GM19239 (cell line): Measurements from ENCODE around the gene LIFR.
"Not testable (repeated sequence)": the region's sequence is repeated elsewhere in the genome, so short reads cannot be mapped to it uniquely, and the experiment has no call there.

Source experiments
- DNase-seq: peaks from one replicate; pipeline ENCODE4 v3.0.0; 2011; ENCODE audit warnings: low spot score; ENCODE audit not compliant: insufficient read length
- FAIRE-seq: peaks from 2 replicates; lab custom pipeline; 2011; peaks lifted over from hg19 to GRCh38; lab: Jason Lieb, UNC

LIFR gene

DNA sequence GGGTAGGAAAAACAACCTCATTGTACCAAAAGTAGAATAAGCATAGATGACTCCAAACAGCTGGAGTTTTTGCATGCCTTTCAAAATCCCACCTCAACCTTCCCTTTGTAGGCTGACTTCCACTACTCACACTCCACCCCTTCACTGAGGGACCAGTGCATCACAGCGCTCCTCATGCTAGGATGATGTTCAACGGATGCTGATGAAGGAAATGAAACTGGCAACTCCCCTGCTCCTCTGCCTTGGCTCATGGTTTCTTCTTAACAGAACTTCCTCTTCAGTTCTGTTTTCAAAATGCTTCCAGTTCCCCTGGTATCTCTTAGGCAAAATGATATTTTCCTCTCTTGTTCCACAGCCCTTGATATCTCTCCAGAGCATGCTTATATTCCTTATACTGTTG is 29.0 kb downstream of the LIFR start:
- DNase-seq, result no peak

GRCh38 chr5:38524022-38524421 is 32.4 kb downstream of the LIFR start:
- no peak for DNase-seq
- FAIRE-seq, result no peak

More for the DNA sequence above, 29.0 kb downstream of the LIFR start:
- no peak for FAIRE-seq

- DNase-seq, result no peak
- no peak for FAIRE-seq
These were observed 37.0 kb downstream of the LIFR start for GRCh38 chr5:38519476-38519875.

- FAIRE-seq (no peak), DNase-seq (no peak)
These were observed 38.1 kb downstream of the LIFR start for GRCh38 chr5:38518341-38518740.

GRCh38 chr5:38516649-38517048 is 39.8 kb downstream of the LIFR start:
- not testable (repeated sequence) for DNase-seq

DNA sequence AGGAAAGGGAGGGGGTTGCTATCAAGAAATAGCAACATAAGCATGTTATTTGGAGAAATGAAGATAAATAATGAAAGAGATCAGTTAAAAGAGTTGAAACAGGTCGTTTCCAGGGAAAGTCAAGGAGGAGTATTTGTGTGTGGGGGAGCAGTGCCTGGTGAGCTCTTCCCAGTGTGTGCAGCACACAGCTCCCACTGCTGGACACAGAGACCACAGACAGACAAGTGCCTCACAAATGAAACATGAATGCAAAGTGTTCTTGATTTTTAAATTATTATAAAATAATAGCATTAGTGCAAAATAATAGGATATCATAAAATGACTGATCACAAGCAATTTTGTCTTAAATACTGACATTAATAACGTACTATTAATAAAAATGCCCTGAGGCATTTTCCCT is 40.8 kb downstream of the LIFR start:
- FAIRE-seq (no peak), DNase-seq (no peak)

More at GRCh38 chr5:38516649-38517048, 39.8 kb downstream of the LIFR start:
- not testable (repeated sequence) for FAIRE-seq

- DNase-seq (no peak), FAIRE-seq (no peak)
These were observed 41.4 kb downstream of the LIFR start for GRCh38 chr5:38515092-38515491.

- DNase-seq, result no peak
- FAIRE-seq, result no peak
These were observed 47.3 kb downstream of the LIFR start for GRCh38 chr5:38509185-38509584.

GRCh38 chr5:38506302-38506701 is 50.1 kb downstream of the LIFR start:
- FAIRE-seq (no peak), DNase-seq (no peak)

DNA sequence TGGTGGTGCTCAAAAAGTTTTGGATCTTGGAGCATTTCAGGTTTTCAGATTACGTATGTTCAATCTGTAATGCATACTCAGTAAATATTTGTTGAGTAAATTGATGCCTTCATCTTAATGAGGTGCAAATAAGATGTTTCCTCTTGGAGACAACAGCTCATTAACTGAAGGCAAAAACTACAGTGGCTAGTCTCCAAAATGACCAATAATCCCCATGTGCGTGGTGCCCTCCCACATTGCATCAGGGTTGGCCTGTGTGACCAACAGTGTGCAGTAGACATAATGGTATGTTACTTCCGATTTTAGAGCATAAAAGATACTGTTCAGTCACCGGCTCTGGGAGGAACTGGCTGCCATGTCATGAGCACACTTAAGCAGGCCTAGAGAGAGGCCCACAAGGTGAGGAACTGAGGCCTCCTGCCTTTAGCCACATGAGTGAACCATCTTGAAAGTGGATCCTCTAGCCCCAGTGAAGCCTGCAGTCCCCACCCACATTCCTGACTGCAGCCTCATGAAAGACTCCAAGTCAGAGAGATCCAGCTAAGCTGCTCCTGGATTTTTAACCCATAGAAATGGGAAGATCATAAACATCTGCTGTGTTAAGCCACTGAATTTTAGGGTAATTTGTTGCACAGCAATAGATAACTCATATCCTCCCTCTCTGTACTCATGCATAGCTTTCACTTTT is 55.7 kb downstream of the LIFR start:
- DNase-seq, result no peak
- no peak for FAIRE-seq

DNA sequence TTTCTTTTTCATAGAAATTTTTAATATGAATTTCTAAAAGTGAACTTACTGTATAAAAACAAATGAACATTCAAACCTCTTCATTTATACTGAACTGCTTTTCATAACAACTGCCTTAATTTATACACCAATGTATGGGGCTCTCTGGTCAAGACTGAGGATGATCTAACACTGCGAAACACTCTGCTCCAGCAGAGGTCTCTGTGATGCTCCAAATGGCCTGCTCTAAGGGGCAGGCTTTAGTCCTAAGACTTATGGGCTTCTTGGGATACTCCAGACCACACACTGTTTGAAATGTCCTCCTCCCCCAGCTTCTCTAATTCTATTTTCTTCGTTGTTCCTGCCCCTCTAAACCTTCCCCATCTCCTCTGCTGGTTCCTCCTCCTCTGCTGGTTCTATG is 58.5 kb downstream of the LIFR start:
- DNase-seq (no peak), FAIRE-seq (no peak)

GRCh38 chr5:38494763-38495162 is 61.7 kb downstream of the LIFR start:
- DNase-seq, result no peak
- FAIRE-seq, result no peak

DNA sequence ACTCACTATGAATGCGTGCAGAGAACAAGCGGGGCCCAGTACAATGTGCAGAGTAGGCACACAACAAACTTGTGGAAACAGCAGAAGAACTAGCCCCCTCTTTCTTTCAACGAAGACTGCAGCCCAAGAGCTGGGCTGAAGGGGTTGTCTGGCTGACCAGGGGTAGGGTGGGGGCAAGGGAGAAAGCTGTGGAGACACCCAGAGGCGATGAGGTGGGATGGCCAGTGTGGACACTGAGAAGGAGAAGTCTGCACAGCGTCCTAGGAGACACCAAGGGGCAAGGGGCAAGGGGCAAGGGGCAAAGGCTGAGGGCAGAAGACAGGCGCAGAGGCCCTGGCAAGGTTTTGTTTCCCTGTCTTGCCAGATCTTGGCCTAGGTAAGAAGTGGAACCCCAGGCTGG is 62.3 kb downstream of the LIFR start:
- no peak for FAIRE-seq
- no peak for DNase-seq

DNA sequence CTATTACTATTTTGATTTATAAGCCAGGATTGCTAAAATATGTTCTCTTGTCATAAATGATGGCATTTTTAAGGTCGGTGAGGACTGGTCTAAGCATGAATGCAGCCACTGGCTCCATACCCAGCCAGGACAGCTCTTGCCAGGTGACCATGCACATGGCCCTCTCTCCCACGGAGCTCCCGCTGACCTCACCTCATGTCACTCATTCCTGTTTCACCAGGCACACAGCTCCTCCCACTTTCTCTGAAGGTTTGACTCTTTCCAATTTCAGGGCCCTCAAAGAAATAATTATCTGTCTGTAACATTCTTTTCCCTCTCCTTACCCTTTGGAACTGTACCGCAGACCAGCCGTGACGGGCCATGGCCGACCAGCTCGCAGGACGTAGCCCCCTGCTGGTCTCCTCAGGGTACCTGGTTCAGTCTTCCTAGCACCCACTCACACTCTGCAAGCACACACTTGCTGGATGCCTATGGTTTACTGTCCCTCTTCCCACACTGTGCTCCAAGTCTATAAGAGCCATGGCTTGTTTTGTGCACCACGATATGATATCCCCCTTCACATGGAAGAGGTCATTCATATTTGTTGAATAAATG is 72.5 kb downstream of the LIFR start:
- no peak for DNase-seq
- FAIRE-seq, result no peak

- DNase-seq, result no peak
- FAIRE-seq, result no peak
These were observed 77.0 kb downstream of the LIFR start for GRCh38 chr5:38479315-38479904.

- FAIRE-seq (no peak), DNase-seq (no peak)
These were observed 77.6 kb downstream of the LIFR start for GRCh38 chr5:38478878-38479277.

- no peak for FAIRE-seq
- no peak for DNase-seq
These were observed 78.3 kb downstream of the LIFR start for GRCh38 chr5:38478166-38478565.

DNA sequence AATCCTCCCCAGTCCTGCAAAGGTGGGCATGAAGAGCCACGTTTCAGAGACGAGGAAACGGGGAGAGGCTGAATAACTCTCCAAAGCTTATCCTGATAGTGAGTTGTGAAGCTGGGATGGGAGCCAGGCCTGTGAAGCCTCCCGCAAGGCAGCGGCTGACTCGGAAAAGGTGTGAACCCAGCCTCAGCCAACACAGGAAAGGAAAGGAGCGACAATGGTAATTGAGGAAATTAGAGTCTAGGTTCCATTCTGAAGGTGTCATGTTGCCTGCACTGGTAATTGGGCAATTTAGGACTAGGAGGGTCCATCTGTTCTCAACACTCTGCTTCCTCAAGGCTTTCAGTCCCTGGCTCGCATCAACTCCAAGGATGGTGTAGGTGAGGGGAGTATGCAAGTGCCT is 83.4 kb downstream of the LIFR start:
- FAIRE-seq (no peak), DNase-seq (no peak)

- DNase-seq (no peak), FAIRE-seq (no peak)
These were observed 83.9 kb downstream of the LIFR start for GRCh38 chr5:38472541-38472940.

DNA sequence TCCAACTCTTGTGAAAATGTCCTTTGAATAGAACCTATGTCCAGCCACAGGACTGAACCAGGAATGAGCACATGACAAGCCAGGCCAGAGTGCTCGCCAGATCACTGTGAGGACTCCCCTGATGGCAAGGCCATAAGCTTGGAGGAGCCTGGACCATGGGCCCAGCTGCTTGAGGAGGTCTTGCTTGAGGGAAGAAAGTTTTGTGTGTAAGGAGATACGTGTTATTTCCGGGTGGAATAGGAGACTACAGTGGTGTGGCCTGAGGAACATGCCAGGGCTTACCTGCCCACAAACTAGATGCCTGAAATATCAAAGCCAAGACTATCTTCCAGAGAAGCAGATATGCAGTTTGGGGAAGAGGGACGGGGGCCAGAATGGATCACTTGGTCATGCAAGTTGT is 84.7 kb downstream of the LIFR start:
- no peak for FAIRE-seq
- DNase-seq, result no peak

- DNase-seq (no peak), FAIRE-seq (no peak)
These were observed 86.7 kb downstream of the LIFR start for GRCh38 chr5:38469707-38470267.
